OCI-LY1 (cell line): Measurements from ENCODE around the gene MZT2A.
"Not testable (repeated sequence)": the region's sequence is repeated elsewhere in the genome, so short reads cannot be mapped to it uniquely, and the experiment has no call there.

Experiments
- CTCF ChIP-seq: fragments of 200-600 bp; sonication (generic), shearing (Covaris generic); IDR thresholded peaks from 2 replicates; pipeline ENCODE4 v1.5.1; 2017; ENCODE audit warnings: mild to moderate bottlenecking, antibody characterized with exemption, low read length, moderate library complexity, mixed read lengths
- EZH2 ChIP-seq: fragments of 200-600 bp; sonication (generic), shearing (Covaris generic); IDR thresholded peaks from 2 replicates; pipeline ENCODE4 v1.8.0; 2017; ENCODE audit warnings: borderline replicate concordance, mixed run types, mild to moderate bottlenecking, antibody characterized with exemption, low read length, moderate library complexity, mixed read lengths

GRCh38 chr2:131480351-131480750 is 11.8 kb downstream of the MZT2A start:
- not testable (repeated sequence) for TF ChIP-seq CTCF, EZH2
